H1 (cell line): ENCODE results near the gene TGFBR1. TPM values are rescaled to one million over a fixed set of nuclear protein-coding genes. Genes with fewer than 3 reads are reported as not detected.

Experiments used
- CTCF ChIA-PET: fragments of 300-600 bp; sonication (Branson Sonifier 250); formaldehyde crosslinking; loops from one replicate; lab custom pipeline; 2021; ENCODE audit not compliant: partially characterized antibody; lab: Charles Lee
- POLR2A ChIA-PET: fragments of 300-600 bp; sonication (Branson Sonifier 250); formaldehyde crosslinking; loops from one replicate; lab custom pipeline; 2021; ENCODE audit warnings: inconsistent platforms; ENCODE audit not compliant: partially characterized antibody; lab: Charles Lee
- DNase-seq, 2 experiments: peaks; one replicate each; pipeline versions ENCODE4 v3.0.0 to v3.0.0-alpha.2; 2010 to 2022; ENCODE audit warnings: low spot score in 2 of 2, low read depth in 1 of 2, mixed read lengths in 1 of 2
- FAIRE-seq: peaks from 2 replicates; lab custom pipeline; 2011; peaks lifted over from hg19 to GRCh38; lab: Jason Lieb, UNC
- H2AFZ ChIP-seq: 2 replicates; pipeline ENCODE4 v1.8.1; 2012; ENCODE audit warnings: low read length, inconsistent platforms
- H2AK5ac ChIP-seq: 2 replicates; pipeline ENCODE4 v1.6.1; 2013; ENCODE audit warnings: low read depth, low read length
- H2BK120ac ChIP-seq: replicated peaks from 2 replicates; pipeline ENCODE3; 2013; ENCODE audit warnings: low read depth, low read length, inconsistent platforms
- H2BK12ac ChIP-seq: 2 replicates; pipeline ENCODE4 v1.6.1; 2013; ENCODE audit warnings: low read depth, low read length
- H2BK15ac ChIP-seq: 2 replicates; pipeline ENCODE4 v1.6.1; 2013; ENCODE audit warnings: low read length
- H2BK20ac ChIP-seq: 2 replicates; pipeline ENCODE4 v1.6.1; 2013; ENCODE audit warnings: low read length
- H2BK5ac ChIP-seq: 2 replicates; pipeline ENCODE4 v1.6.1; 2013; ENCODE audit warnings: low read depth, low read length
- H3K14ac ChIP-seq: 2 replicates; pipeline ENCODE4 v1.6.1; 2013; ENCODE audit warnings: inconsistent platforms; ENCODE audit not compliant: insufficient read length
- H3K18ac ChIP-seq: 2 replicates; pipeline ENCODE4 v1.6.1; 2013; ENCODE audit warnings: low read length; ENCODE audit errors: extremely low read depth
- H3K23ac ChIP-seq: 2 replicates; pipeline ENCODE4 v1.6.1; 2013; ENCODE audit warnings: inconsistent platforms; ENCODE audit not compliant: insufficient read length
- H3K23me2 ChIP-seq: 2 replicates; pipeline ENCODE4 v1.6.1; 2013; ENCODE audit warnings: low read depth, low read length
- H3K27ac ChIP-seq: 2 replicates; pipeline ENCODE4 v1.6.1; 2011; ENCODE audit warnings: low read depth, low read length, inconsistent platforms
- H3K27me3 ChIP-seq, 4 experiments: replicated peaks in 1 of 4; 1 replicate in 1 of 4; 2 replicates in 3 of 4; pipeline versions ENCODE4 v1.6.1 to v1.8.1; 2011 to 2013; ENCODE audit warnings: low read length in 3 of 4, mild to moderate bottlenecking in 3 of 4, inconsistent platforms in 2 of 4, mixed read lengths in 2 of 4, moderate library complexity in 1 of 4; ENCODE audit not compliant: control insufficient read depth in 3 of 4, insufficient read depth in 3 of 4; ENCODE audit errors: extremely low read depth in 1 of 4
- H3K36me3 ChIP-seq, 4 experiments: 2 replicates each; pipeline versions ENCODE4 v1.6.1 to v1.8.1; 2011 to 2013; ENCODE audit warnings: mild to moderate bottlenecking in 4 of 4, low read length in 3 of 4, moderate library complexity in 2 of 4, control low read depth in 1 of 4, inconsistent platforms in 1 of 4; ENCODE audit not compliant: insufficient read depth in 4 of 4, control insufficient read depth in 2 of 4
- H3K4ac ChIP-seq: replicated peaks from 2 replicates; pipeline ENCODE3; 2013; ENCODE audit warnings: low read length, low read depth, mixed read lengths, inconsistent platforms; ENCODE audit not compliant: insufficient read length
- H3K4me1 ChIP-seq, 4 experiments: replicated peaks in 1 of 4; 1 replicate in 1 of 4; 2 replicates in 3 of 4; pipeline versions ENCODE4 v1.6.1 to v1.8.1; 2011 to 2013; ENCODE audit warnings: low read length in 3 of 4, inconsistent platforms in 2 of 4, mixed read lengths in 1 of 4; ENCODE audit not compliant: insufficient read depth in 4 of 4, control insufficient read depth in 3 of 4
- H3K4me2 ChIP-seq, 2 experiments: 2 replicates each; pipeline versions ENCODE4 v1.6.1 to v1.8.1; 2011 to 2013; ENCODE audit warnings: low read depth in 2 of 2, low read length in 2 of 2, control low read depth in 1 of 2, inconsistent platforms in 1 of 2, mild to moderate bottlenecking in 1 of 2; ENCODE audit not compliant: insufficient read depth in 1 of 2
- H3K4me3 ChIP-seq, 4 experiments: fragments of 200-600, 300-600 bp in 1 of 4; sonication (generic), shearing (Covaris generic), sonication (Bioruptor Twin) in 1 of 4; 2 replicates each; pipeline versions ENCODE4 v1.5.1 to v1.8.1; 2011 to 2016; ENCODE audit warnings: low read length in 4 of 4, low read depth in 3 of 4, control low read depth in 2 of 4, inconsistent platforms in 2 of 4, mild to moderate bottlenecking in 2 of 4, mixed read lengths in 1 of 4, moderate library complexity in 1 of 4; ENCODE audit not compliant: insufficient read depth in 2 of 4; ENCODE audit errors: extremely low read depth in 1 of 4
- H3K56ac ChIP-seq: replicated peaks from 2 replicates; pipeline ENCODE3; 2013; ENCODE audit warnings: low read depth, mild to moderate bottlenecking, mixed read lengths, low read length, inconsistent platforms; ENCODE audit not compliant: insufficient read length
- H3K79me1 ChIP-seq: 2 replicates; pipeline ENCODE4 v1.6.1; 2013; ENCODE audit warnings: low read depth, low read length, control low read depth
- H3K79me2 ChIP-seq, 2 experiments: 2 replicates each; pipeline versions ENCODE4 v1.6.1 to v1.8.1; 2012 to 2013; ENCODE audit warnings: low read length in 2 of 2, mild to moderate bottlenecking in 2 of 2, inconsistent platforms in 1 of 2; ENCODE audit not compliant: insufficient read depth in 2 of 2, control insufficient read depth in 1 of 2
- H3K9ac ChIP-seq, 4 experiments: replicated peaks in 1 of 4; 1 replicate in 1 of 4; 2 replicates in 3 of 4; pipeline versions ENCODE4 v1.6.1 to v1.8.1; 2011 to 2013; ENCODE audit warnings: low read depth in 3 of 4, low read length in 3 of 4, control low read depth in 2 of 4, mild to moderate bottlenecking in 2 of 4, moderate library complexity in 2 of 4, inconsistent platforms in 1 of 4; ENCODE audit errors: extremely low read depth in 1 of 4
- H3K9me3 ChIP-seq, 2 experiments: 2 replicates each; pipeline versions ENCODE4 v1.6.1 to v1.8.1; 2012 to 2013; ENCODE audit warnings: mild to moderate bottlenecking in 2 of 2, moderate library complexity in 2 of 2, control low read depth in 1 of 2, inconsistent platforms in 1 of 2, low read depth in 1 of 2, low read length in 1 of 2, mixed read lengths in 1 of 2; ENCODE audit not compliant: insufficient read depth in 2 of 2
- H4K20me1 ChIP-seq, 2 experiments: replicated peaks in 1 of 2; 2 replicates each; pipeline versions ENCODE3 to v1.8.1; 2011 to 2013; ENCODE audit warnings: inconsistent platforms in 2 of 2, low read length in 2 of 2, mild to moderate bottlenecking in 1 of 2; ENCODE audit not compliant: insufficient read depth in 2 of 2, control insufficient read depth in 1 of 2
- H4K5ac ChIP-seq: 2 replicates; pipeline ENCODE4 v1.6.1; 2013; ENCODE audit warnings: low read length, low read depth, mixed read lengths, inconsistent platforms; ENCODE audit not compliant: insufficient read length
- H4K8ac ChIP-seq: 2 replicates; pipeline ENCODE4 v1.8.0; 2013; ENCODE audit warnings: mild to moderate bottlenecking, moderate library complexity, low read length, inconsistent platforms; ENCODE audit not compliant: insufficient read depth; ENCODE audit errors: extremely low read depth
- H4K91ac ChIP-seq: replicated peaks from 2 replicates; pipeline ENCODE3; 2013; ENCODE audit warnings: low read length, mixed read lengths, inconsistent platforms; ENCODE audit not compliant: insufficient read length
- CBX5 ChIP-seq: fragments of 300-800, 300-1000 bp; sonication (generic); IDR thresholded peaks from 2 replicates; pipeline ENCODE4 v1.7.1; 2016; ENCODE audit warnings: antibody characterized with exemption, low read length, low read depth
- GABPA ChIP-seq: IDR thresholded peaks from 2 replicates; pipeline ENCODE4 v1.6.1; 2011; ENCODE audit warnings: mild to moderate bottlenecking, low read length, moderate library complexity, borderline replicate concordance; ENCODE audit not compliant: insufficient read depth
- RBBP5 ChIP-seq: IDR thresholded peaks from 2 replicates; pipeline ENCODE4 v1.7.1; 2012; ENCODE audit warnings: low read depth, mild to moderate bottlenecking, inconsistent platforms, low read length, moderate library complexity, borderline replicate concordance
- SAP30 ChIP-seq: fragments of 300-600 bp; sonication (generic); IDR thresholded peaks from 2 replicates; pipeline ENCODE4 v1.7.1; 2012; ENCODE audit warnings: low read length, moderate library complexity, mild to moderate bottlenecking, inconsistent platforms; ENCODE audit not compliant: insufficient read depth, insufficient replicate concordance
- SIRT6 ChIP-seq: IDR thresholded peaks from one replicate; pipeline ENCODE4 v1.7.1; 2012; ENCODE audit warnings: low read length, inconsistent platforms
- SP1 ChIP-seq: IDR thresholded peaks from 2 replicates; pipeline ENCODE4 v1.6.1; 2011; ENCODE audit warnings: low read depth, low read length
- WGBS, 2 experiments: shearing (Covaris generic) in 1 of 2; methylation state at CpG; one replicate each; pipeline versions ENCODE4 v1.1.6 to v1.1.7; 2013 to 2015; ENCODE audit warnings: low lambda C conversion rate in 2 of 2, mixed read lengths in 2 of 2, inconsistent platforms in 1 of 2, low coverage in 1 of 2, missing lambda C conversion rate in 1 of 2; ENCODE audit not compliant: insufficient replicate concordance in 2 of 2, insufficient coverage in 1 of 2, insufficient read length in 1 of 2; ENCODE audit errors: extremely low coverage in 1 of 2, missing lambda C conversion rate in 1 of 2; 5-methylcytosine and 5-hydroxymethylcytosine counted together
- polyA plus RNA-seq, 7 experiments: library from polyadenylated mRNA; depleted of rRNA in 3 of 7; stranded (reverse) in 5 of 7; unstranded in 2 of 7; fragments of >200 nt in 5 of 7; fragments of 200-250 nt in 2 of 7; gene quantifications; 1 replicate in 5 of 7; 2 replicates in 1 of 7; 4 replicates in 1 of 7; pipeline versions ENCODE4 v1.2.1 to v1.2.3, GENCODE V29; 2011 to 2013; ENCODE audit warnings: missing spikeins in 2 of 7, mixed read lengths in 2 of 7
- total RNA-seq: library from RNA; stranded (reverse); fragmentation: NEBNext Ultra II Directional; extraction: Animal tissue kit (Norgen Biotek cat#: 25700); gene quantifications from 2 replicates; pipeline ENCODE4 v1.2.1, GENCODE V29; 2021
- TF ChIP-seq, protein P1 (sequence below): IDR thresholded peaks from 2 replicates; pipeline ENCODE4 v1.6.1; 2011; ENCODE audit warnings: low read depth, mild to moderate bottlenecking, low read length; ENCODE audit not compliant: insufficient read depth

TGFBR1 gene
- total and polyA plus RNA-seq, 2 of the 8 experiments (the other 6 are each of a cell fraction or from before 2014, with no cell fraction given) = 16.8 to 52.4 TPM

GRCh38 chr9:99092643-99093491, 12.0 kb upstream of the TGFBR1 start:
- Histone ChIP-seq H2BK120ac (no peak overlapping the region), H4K20me1 (no peaks in the 10 kb centered on the region), H3K14ac (no peak overlapping the region)
- DNase-seq = no peak
- TF ChIP-seq CBX5 = no peak
- TF ChIP-seq SP1 = no peak
- no peak for TF ChIP-seq SIRT6
- TF ChIP-seq, protein P1, sequence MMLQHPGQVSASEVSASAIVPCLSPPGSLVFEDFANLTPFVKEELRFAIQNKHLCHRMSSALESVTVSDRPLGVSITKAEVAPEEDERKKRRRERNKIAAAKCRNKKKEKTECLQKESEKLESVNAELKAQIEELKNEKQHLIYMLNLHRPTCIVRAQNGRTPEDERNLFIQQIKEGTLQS = no peak
- TF ChIP-seq SAP30 = no peak
- no peak for TF ChIP-seq GABPA
- TF ChIP-seq RBBP5 = no peak
- TF ChIP-seq, all 59 proteins: peak for 0
- Histone ChIP-seq H3K23me2 (no peaks in the 10 kb centered on the region), H3K4ac (no peak overlapping the region), H3K79me2 (no peaks in the 10 kb centered on the region), H3K56ac (no peak overlapping the region), H2BK5ac (no peak overlapping the region), H3K27ac (no peak overlapping the region), H2BK12ac (no peak overlapping the region), H3K23ac (no peak overlapping the region), H3K18ac (no peak overlapping the region), H3K36me3 (no peaks in the 10 kb centered on the region), H4K8ac (no peak overlapping the region), H3K79me1 (no peaks in the 10 kb centered on the region), H2BK15ac (no peak overlapping the region), H4K5ac (no peak overlapping the region), H3K9me3 (peaks cover 9 to 10% of the 10 kb centered on the region in 2 experiments; a peak in 3 of 4 replicates), H3K27me3 (no peaks in the 10 kb centered on the region), H2BK20ac (no peak overlapping the region), H3K4me1 (peaks cover 0 to 2% (median 2%) of the 10 kb centered on the region in 4 experiments; a peak in 4 of 7 replicates), H3K4me2 (no peak overlapping the region), H3K4me3 (no peak overlapping the region), H4K91ac (no peak overlapping the region), H3K9ac (no peak overlapping the region), H2AFZ (no peak overlapping the region), H2AK5ac (no peak overlapping the region)
- CTCF ChIA-PET = interaction anchor here (0.6 to 1.5 kb wide), 5 partner anchors 48 to 244 kb away, joined by 3 to 5 read pairs (median 4); no protein-coding TSS in a partner anchor
- WGBS, 2 experiments = 86% methylated on average over 6 of the region's 6 CpGs; no CpG with 5 or more reads in 1 of the 2 experiments
- no peak for FAIRE-seq
- POLR2A ChIA-PET = interaction anchor here (0.6 to 1.1 kb wide), 2 partner anchors 9 to 85 kb away, joined by 3 to 4 read pairs; no protein-coding TSS in a partner anchor
